NT2/D1 (cell line): ENCODE results near the gene METTL24.

Experiments used
- SUZ12 ChIP-seq: IDR thresholded peaks from 2 replicates; pipeline ENCODE4 v1.6.1; 2011; ENCODE audit not compliant: insufficient read length, insufficient read depth; ENCODE audit errors: extremely low read depth
- YY1 ChIP-seq: IDR thresholded peaks from 2 replicates; pipeline ENCODE4 v1.6.1; 2011; ENCODE audit not compliant: insufficient read length, insufficient read depth

GRCh38 chr6:110340392-110340965, 17.7 kb downstream of the METTL24 start:
- TF ChIP-seq YY1 (no peak), SUZ12 (no peak)
